Effector CD4-positive, alpha-beta T cell (primary cell): ENCODE measurements around the gene HIVEP2.

ENCODE experiments used
- DNase-seq: peaks from one replicate; pipeline ENCODE4 v3.0.0-alpha.2; 2020

Gene HIVEP2

GRCh38 chr6:142914937-142915697, 29.9 kb downstream of the HIVEP2 start:
- DNase-seq = no peak

GRCh38 chr6:142914369-142914768, 30.6 kb downstream of the HIVEP2 start:
- no peak for DNase-seq

- DNase-seq = peak; percentile 57
These were observed 31.4 kb downstream of the HIVEP2 start for GRCh38 chr6:142913511-142914047.

- no peak for DNase-seq
These were observed 31.9 kb downstream of the HIVEP2 start for GRCh38 chr6:142913036-142913510.

GRCh38 chr6:142912125-142912524, 32.9 kb downstream of the HIVEP2 start:
- no peak for DNase-seq

- no peak for DNase-seq
These were observed 33.5 kb downstream of the HIVEP2 start for GRCh38 chr6:142911430-142911829.

GRCh38 chr6:142909686-142910085, 35.3 kb downstream of the HIVEP2 start:
- no peak for DNase-seq

GRCh38 chr6:142908235-142908634, 36.7 kb downstream of the HIVEP2 start:
- no peak for DNase-seq

- DNase-seq = peak; percentile 32
These were observed 37.4 kb downstream of the HIVEP2 start for GRCh38 chr6:142907544-142907943.

- no peak for DNase-seq
These were observed 38.0 kb downstream of the HIVEP2 start for GRCh38 chr6:142906945-142907470.

- no peak for DNase-seq
These were observed 41.2 kb downstream of the HIVEP2 start for GRCh38 chr6:142903812-142904211.

GRCh38 chr6:142902636-142903053, 42.3 kb downstream of the HIVEP2 start:
- peak; percentile 71 for DNase-seq

GRCh38 chr6:142901611-142902010, 43.4 kb downstream of the HIVEP2 start:
- DNase-seq = no peak

GRCh38 chr6:142900227-142900971, 44.6 kb downstream of the HIVEP2 start:
- peak; percentile 46 for DNase-seq

GRCh38 chr6:142898927-142899895, 45.8 kb downstream of the HIVEP2 start:
- DNase-seq = no peak

GRCh38 chr6:142897659-142898058, 47.3 kb downstream of the HIVEP2 start:
- no peak for DNase-seq

GRCh38 chr6:142896732-142897131, 48.2 kb downstream of the HIVEP2 start:
- DNase-seq = no peak

GRCh38 chr6:142893088-142893487, 51.9 kb downstream of the HIVEP2 start:
- DNase-seq = no peak

GRCh38 chr6:142892254-142893021, 52.5 kb downstream of the HIVEP2 start:
- no peak for DNase-seq

- DNase-seq = no peak
These were observed 53.5 kb downstream of the HIVEP2 start for GRCh38 chr6:142891454-142891853.

GRCh38 chr6:142888456-142888855, 56.5 kb downstream of the HIVEP2 start:
- DNase-seq = no peak
